ENCODE data around the gene PSMD3. TPM values are rescaled to one million over a fixed set of nuclear protein-coding genes. Genes with fewer than 3 reads are reported as not detected.

Gene PSMD3
- total RNA-seq, 1 experiment from 2014 or later = 174 TPM

DNA sequence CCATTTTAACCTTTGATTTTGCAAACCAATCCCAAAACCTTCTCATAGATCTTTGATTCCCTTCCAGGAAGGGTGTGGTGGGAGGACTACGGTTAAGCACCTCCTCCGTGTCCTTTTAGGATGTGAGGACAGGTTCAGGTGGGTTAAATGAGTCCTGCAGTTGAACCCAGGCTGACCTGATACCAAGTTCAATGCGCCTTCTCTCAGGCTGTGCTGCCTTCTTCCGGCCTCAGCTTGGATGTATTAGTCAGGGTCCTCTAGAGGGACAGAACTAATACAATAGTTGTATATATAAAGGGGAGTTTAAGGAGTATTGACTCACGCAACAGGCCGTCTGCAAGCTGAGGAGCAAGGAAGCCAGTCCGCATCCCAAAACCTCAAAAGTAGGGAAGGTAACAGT, 24.1 kb downstream of the PSMD3 start:
- Mint-ChIP-seq H3K4me1 (no peaks in the 10 kb centered on the region), H3K4me3 (no peak overlapping the region), H3K27me3 (ENCODE audit: low read depth) (peaks cover 4% of the 10 kb centered on the region; the same call in 1 of the 2 replicates), H3K9me3 (no peaks in the 10 kb centered on the region), H3K27ac (no peak overlapping the region), H3K36me3 (ENCODE audit: insufficient read depth in 1 of 3, low read depth in 3 of 3) (no peaks in the 10 kb centered on the region)
- no peak overlapping the region for H3K27ac ChIP-seq (ENCODE audit: insufficient read length, low read depth, low read length)
- TF ChIP-seq, protein P1, sequence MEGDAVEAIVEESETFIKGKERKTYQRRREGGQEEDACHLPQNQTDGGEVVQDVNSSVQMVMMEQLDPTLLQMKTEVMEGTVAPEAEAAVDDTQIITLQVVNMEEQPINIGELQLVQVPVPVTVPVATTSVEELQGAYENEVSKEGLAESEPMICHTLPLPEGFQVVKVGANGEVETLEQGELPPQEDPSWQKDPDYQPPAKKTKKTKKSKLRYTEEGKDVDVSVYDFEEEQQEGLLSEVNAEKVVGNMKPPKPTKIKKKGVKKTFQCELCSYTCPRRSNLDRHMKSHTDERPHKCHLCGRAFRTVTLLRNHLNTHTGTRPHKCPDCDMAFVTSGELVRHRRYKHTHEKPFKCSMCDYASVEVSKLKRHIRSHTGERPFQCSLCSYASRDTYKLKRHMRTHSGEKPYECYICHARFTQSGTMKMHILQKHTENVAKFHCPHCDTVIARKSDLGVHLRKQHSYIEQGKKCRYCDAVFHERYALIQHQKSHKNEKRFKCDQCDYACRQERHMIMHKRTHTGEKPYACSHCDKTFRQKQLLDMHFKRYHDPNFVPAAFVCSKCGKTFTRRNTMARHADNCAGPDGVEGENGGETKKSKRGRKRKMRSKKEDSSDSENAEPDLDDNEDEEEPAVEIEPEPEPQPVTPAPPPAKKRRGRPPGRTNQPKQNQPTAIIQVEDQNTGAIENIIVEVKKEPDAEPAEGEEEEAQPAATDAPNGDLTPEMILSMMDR (conservative IDR thresholded peaks at IDR 0.05) = no peak
- H3K79me1 ChIP-seq (ENCODE audit: insufficient read depth, low read depth, low read length, poor library complexity, severe bottlenecking) = no peaks in the 10 kb centered on the region
- H4K20me1 ChIP-seq (ENCODE audit: control insufficient read depth, insufficient read depth, insufficient read length) = no peaks in the 10 kb centered on the region
- no peak overlapping the region for H4K8ac ChIP-seq (replicated peaks; ENCODE audit: insufficient read length, low read depth, low read length)
- H2BK12ac ChIP-seq (ENCODE audit: insufficient read length, low read depth, low read length) = no peak overlapping the region
- no peak overlapping the region for H2BK15ac ChIP-seq (ENCODE audit: low read depth, low read length)
- H3K4me2 ChIP-seq (ENCODE audit: insufficient read depth, insufficient read length, low read length) = no peak overlapping the region
- H4K91ac ChIP-seq (ENCODE audit: insufficient read length, low read depth, low read length) = no peak overlapping the region
- DNase-seq = no peak
- no peak overlapping the region for H3K56ac ChIP-seq (ENCODE audit: insufficient read length, low read depth, low read length)
- H3T11ph ChIP-seq (ENCODE audit: low read length) = no peak overlapping the region
- WGBS (ENCODE audit: extremely low coverage, insufficient read length, low lambda C conversion rate) = no CpG with 5 or more reads among the region's 7 CpGs
- H3K18ac ChIP-seq (ENCODE audit: insufficient read length, low read depth, low read length) = no peak overlapping the region
- H3K4ac ChIP-seq (ENCODE audit: low read depth, low read length) = no peak overlapping the region
- H2AK5ac ChIP-seq (ENCODE audit: insufficient read length, low read length) = no peak overlapping the region
- H3K27me3 ChIP-seq (ENCODE audit: insufficient read depth, low read length) = no peaks in the 10 kb centered on the region
- no peak overlapping the region for H2AFZ ChIP-seq (ENCODE audit: low read length)
- H2BK20ac ChIP-seq (ENCODE audit: low read depth, low read length, poor library complexity, severe bottlenecking) = no peak overlapping the region
- no peaks in the 10 kb centered on the region for H3K9me3 ChIP-seq (ENCODE audit: control insufficient read depth, low read depth, low read length)
- H3K23ac ChIP-seq (ENCODE audit: insufficient read length, low read depth, low read length) = no peak overlapping the region
- no peaks in the 10 kb centered on the region for H3K23me2 ChIP-seq (ENCODE audit: insufficient read length, low read depth, low read length, poor library complexity, severe bottlenecking)
- H4K5ac ChIP-seq (ENCODE audit: insufficient read length, low read depth, low read length) = no peak overlapping the region
- H2BK120ac ChIP-seq (ENCODE audit: low read depth, low read length, poor library complexity, severe bottlenecking) = no peak overlapping the region
- H3K4me1 ChIP-seq (ENCODE audit: insufficient read depth, low read length) = no peaks in the 10 kb centered on the region
- H3K9ac ChIP-seq (ENCODE audit: extremely low read depth, insufficient read length, low read length) = no peak overlapping the region
- H2BK5ac ChIP-seq (ENCODE audit: insufficient read length, low read length) = no peak overlapping the region
- H3K14ac ChIP-seq (ENCODE audit: insufficient read depth, low read length) = no peak overlapping the region
- no peaks in the 10 kb centered on the region for H3K79me2 ChIP-seq (ENCODE audit: insufficient read depth, low read length)
